HG03457 (cell line): ENCODE data around the gene LRRC37B.
"Not testable (repeated sequence)": the region's sequence is repeated elsewhere in the genome, so short reads cannot be mapped to it uniquely, and the experiment has no call there.

Experiments
- ATAC-seq: cut with Tn5 transposase; IDR thresholded peaks from one replicate; pipeline ENCODE4 v1.9.1; 2021; ENCODE audit warnings: moderate number of reproducible peaks; ENCODE audit not compliant: unreplicated experiment

Gene LRRC37B

GRCh38 chr17:32084942-32085829 is 78.0 kb downstream of the LRRC37B start:
- not testable (repeated sequence) for ATAC-seq

- not testable (repeated sequence) for ATAC-seq
Observed at GRCh38 chr17:32086833-32087232, 79.7 kb downstream of the LRRC37B start.

- not testable (repeated sequence) for ATAC-seq
Observed at GRCh38 chr17:32092062-32092461, 84.9 kb downstream of the LRRC37B start.

- no peak for ATAC-seq
Observed at GRCh38 chr17:32099686-32100085, 92.5 kb downstream of the LRRC37B start.

GRCh38 chr17:32100323-32100722 is 93.1 kb downstream of the LRRC37B start:
- ATAC-seq: not testable (repeated sequence)

- ATAC-seq: no peak
Observed at GRCh38 chr17:32100971-32101631, 93.9 kb downstream of the LRRC37B start.

GRCh38 chr17:32102172-32102571 is 95.0 kb downstream of the LRRC37B start:
- ATAC-seq: no peak

- no peak for ATAC-seq
Observed at GRCh38 chr17:32102646-32103186, 95.5 kb downstream of the LRRC37B start.
